ENCODE measurements around the gene STARD4.

The STARD4 gene

DNA sequence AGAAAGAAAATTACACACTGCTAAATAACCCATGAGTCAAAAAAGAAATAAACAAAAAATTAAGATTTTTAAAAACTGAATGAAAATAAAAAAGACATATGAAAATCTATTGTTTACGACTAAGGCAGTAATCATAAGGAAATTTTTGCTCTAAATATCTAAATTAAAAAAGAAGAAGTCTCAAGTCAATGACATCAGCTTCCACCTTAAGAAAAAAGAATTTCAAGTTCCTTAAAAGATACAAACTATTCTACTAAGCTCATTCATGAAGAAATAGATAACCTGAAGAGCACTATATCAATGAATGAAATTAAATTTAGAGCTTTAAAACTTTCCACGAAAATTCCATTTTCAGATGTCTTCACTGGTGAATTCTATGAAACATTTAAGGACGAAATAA is 15.7 kb upstream of the STARD4 start:
- Histone ChIP-seq H3K27ac (ENCODE audit: low read depth, low read length, severe bottlenecking) (no peak overlapping the region), H3K4me3 (ENCODE audit: extremely low read depth, insufficient read depth, low read length, poor library complexity, severe bottlenecking) (no peak overlapping the region), H3K4me1 (ENCODE audit: control insufficient read depth, insufficient read depth, low read length, poor library complexity, severe bottlenecking) (peaks cover 9% of the 10 kb centered on the region), H3K36me3 (ENCODE audit: control insufficient read depth, insufficient read depth, low read length) (no peaks in the 10 kb centered on the region), H3K9me3 (ENCODE audit: control insufficient read depth, low read length) (no peaks in the 10 kb centered on the region)
- 100% methylated on average over 2 of the region's 3 CpGs; no CpG with 5 or more reads in 1 of the 2 experiments for WGBS, 2 experiments (ENCODE audit: insufficient coverage in 2 of 2)

DNA sequence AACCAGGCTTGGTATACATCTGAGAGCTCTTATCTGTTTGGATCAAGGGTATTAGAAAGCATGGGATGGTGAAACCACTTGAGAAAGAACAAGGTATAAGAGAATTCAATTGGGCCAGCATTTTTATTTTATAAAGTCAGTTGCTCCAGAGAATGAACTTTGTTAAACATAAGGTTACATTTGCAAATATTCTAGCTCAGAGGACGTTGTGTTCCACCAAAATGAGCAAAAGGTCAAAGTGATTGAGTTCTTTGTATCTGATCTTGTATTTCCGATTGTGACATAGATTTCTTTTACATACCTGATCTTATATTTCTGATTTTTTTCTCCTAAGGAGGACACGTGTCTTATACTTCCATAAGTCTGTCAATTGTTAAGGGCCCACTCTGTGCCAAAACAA is 8.6 kb upstream of the STARD4 start:
- H3K4me3 ChIP-seq (ENCODE audit: extremely low read depth, insufficient read depth, low read length, poor library complexity, severe bottlenecking), result no peak overlapping the region
- 85% methylated on average over 3 of the region's 3 CpGs; no CpG with 5 or more reads in 1 of the 2 experiments for WGBS, 2 experiments (ENCODE audit: insufficient coverage in 2 of 2)
- no peaks in the 10 kb centered on the region for H3K9me3 ChIP-seq (ENCODE audit: control insufficient read depth, low read length)

DNA sequence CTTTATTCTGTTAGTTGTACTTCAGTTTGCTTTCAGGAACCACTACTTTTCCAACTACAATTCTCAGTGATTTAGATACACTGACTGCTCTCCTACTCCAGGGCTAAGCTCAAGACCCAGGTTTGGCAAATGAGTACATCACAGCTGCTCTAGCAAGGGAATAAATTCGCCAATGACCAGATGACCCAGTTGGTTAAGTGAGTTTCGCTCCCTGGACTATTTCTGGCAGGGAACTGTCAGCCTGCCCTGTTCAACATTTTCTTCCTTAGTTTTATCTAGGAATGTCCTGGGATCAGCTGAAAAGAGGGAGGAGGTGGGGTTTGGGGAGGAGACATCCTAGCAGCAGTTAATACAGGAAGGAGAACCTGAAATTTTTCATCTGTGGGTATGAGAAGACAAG is 6.4 kb upstream of the STARD4 start:
- Histone ChIP-seq H3K9me3 (ENCODE audit: control insufficient read depth, low read length) (no peaks in the 10 kb centered on the region), H3K4me3 (ENCODE audit: extremely low read depth, insufficient read depth, low read length, poor library complexity, severe bottlenecking) (no peak overlapping the region), H3K36me3 (ENCODE audit: control insufficient read depth, insufficient read depth, low read length) (no peaks in the 10 kb centered on the region), H3K27ac (ENCODE audit: low read depth, low read length, severe bottlenecking) (no peak overlapping the region), H3K4me1 (ENCODE audit: control insufficient read depth, insufficient read depth, low read length, poor library complexity, severe bottlenecking) (peaks cover 6% of the 10 kb centered on the region)
- 69 to 100% methylated on average over 2 of the region's 2 CpGs for WGBS, 2 experiments (ENCODE audit: insufficient coverage in 2 of 2)

More for the DNA sequence above, 8.6 kb upstream of the STARD4 start:
- Histone ChIP-seq H3K4me1 (ENCODE audit: control insufficient read depth, insufficient read depth, low read length, poor library complexity, severe bottlenecking) (no peaks in the 10 kb centered on the region), H3K27ac (ENCODE audit: low read depth, low read length, severe bottlenecking) (no peak overlapping the region), H3K36me3 (ENCODE audit: control insufficient read depth, insufficient read depth, low read length) (no peaks in the 10 kb centered on the region)

DNA sequence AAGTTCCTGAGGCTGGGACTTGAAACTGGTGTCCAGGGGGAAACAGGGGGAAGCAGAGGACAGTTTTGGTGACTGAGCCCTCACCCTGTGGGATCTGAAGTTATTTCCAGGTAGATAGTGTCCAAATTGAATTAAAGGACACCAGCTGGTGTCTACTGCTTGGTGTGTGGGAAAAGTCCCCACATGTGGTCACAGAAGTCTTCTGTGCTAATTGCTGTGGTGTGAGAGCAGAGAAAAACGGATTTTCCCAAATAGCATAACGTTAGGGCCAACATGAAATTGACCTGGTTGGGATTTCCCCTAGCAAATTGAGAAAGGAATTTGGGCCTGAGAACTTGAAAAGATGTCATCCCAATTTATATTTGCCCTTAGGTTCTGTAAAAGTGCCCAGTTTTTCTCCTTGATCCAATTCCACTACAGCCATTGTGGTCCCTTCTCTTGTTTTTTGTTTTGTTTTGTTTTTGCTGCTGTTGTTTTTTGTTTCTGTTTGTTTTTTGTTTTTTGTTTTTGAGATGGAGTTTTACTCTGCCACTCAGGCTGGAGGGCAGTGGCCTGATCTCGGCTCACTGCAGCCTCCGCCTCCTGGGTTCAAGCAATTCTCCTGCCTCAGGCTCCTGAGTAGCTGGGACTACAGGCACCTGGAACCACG is 5.6 kb upstream of the STARD4 start:
- Histone ChIP-seq H3K36me3 (ENCODE audit: control insufficient read depth, insufficient read depth, low read length) (no peaks in the 10 kb centered on the region), H3K9me3 (ENCODE audit: control insufficient read depth, low read length) (no peaks in the 10 kb centered on the region), H3K4me3 (ENCODE audit: extremely low read depth, insufficient read depth, low read length, poor library complexity, severe bottlenecking) (no peak overlapping the region), H3K27ac (ENCODE audit: low read depth, low read length, severe bottlenecking) (no peak overlapping the region), H3K4me1 (ENCODE audit: control insufficient read depth, insufficient read depth, low read length, poor library complexity, severe bottlenecking) (peaks cover 9% of the 10 kb centered on the region)
- WGBS, 2 experiments (ENCODE audit: insufficient coverage in 2 of 2), result 84 to 86% methylated on average over 2 to 5 of the region's 5 CpGs

DNA sequence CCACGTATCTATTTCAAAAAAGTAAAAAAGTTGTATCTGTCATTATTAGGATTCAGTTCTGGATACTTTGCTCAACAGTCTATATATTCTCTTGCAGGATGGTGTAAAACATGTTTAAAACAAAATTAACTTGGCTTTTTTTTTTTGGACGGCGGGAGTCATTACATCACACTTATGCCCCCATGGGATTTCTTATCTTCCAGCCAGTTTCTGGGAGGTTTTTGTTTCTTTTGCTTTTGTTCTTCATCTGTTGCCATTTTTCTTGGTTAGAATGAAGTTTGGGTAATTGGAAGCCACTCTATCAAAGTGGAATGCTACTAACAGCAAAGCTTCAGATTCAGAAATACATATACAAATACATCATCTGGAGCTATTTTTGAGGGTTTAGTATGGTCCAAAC is 1.8 kb upstream of the STARD4 start:
- peaks cover 9% of the 10 kb centered on the region for H3K4me1 ChIP-seq (ENCODE audit: control insufficient read depth, insufficient read depth, low read length, poor library complexity, severe bottlenecking)
- no CpG with 5 or more reads among the region's 3 CpGs for WGBS, 2 experiments (ENCODE audit: insufficient coverage in 2 of 2)
- H3K4me3 ChIP-seq (ENCODE audit: extremely low read depth, insufficient read depth, low read length, poor library complexity, severe bottlenecking), result no peak overlapping the region
- H3K9me3 ChIP-seq (ENCODE audit: control insufficient read depth, low read length), result no peaks in the 10 kb centered on the region
- no peaks in the 10 kb centered on the region for H3K36me3 ChIP-seq (ENCODE audit: control insufficient read depth, insufficient read depth, low read length)
- no peak overlapping the region for H3K27ac ChIP-seq (ENCODE audit: low read depth, low read length, severe bottlenecking)

DNA sequence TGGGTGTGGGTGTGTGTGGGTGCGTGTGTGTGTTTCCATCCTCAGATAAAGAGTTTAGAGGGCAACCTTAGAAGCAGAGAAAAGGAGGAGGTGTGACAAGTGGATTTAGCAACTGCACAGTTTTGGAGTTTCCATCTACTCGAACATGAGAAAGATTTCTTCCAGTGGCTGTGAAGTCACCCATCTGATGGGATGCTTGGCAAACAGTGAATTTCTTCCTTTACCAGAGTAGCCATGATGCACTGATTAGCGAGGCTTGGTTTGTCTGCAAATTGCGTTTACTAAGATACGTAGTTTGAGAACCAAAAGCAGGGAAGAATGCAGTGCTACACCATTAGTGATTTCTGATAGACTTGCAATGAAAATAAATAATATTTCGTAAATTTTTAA is 791 bp upstream of the STARD4 start:
- H3K9me3 ChIP-seq (ENCODE audit: control insufficient read depth, low read length), result no peaks in the 10 kb centered on the region
- 37 to 53% methylated on average over 3 to 5 of the region's 6 CpGs for WGBS, 2 experiments (ENCODE audit: insufficient coverage in 2 of 2)
- peak overlapping the region; percentile 93 for H3K27ac ChIP-seq (ENCODE audit: low read depth, low read length, severe bottlenecking)
- H3K4me3 ChIP-seq (ENCODE audit: extremely low read depth, insufficient read depth, low read length, poor library complexity, severe bottlenecking), result peak overlapping the region; percentile 85
- peaks cover 5% of the 10 kb centered on the region for H3K36me3 ChIP-seq (ENCODE audit: control insufficient read depth, insufficient read depth, low read length)
- peaks cover 9% of the 10 kb centered on the region for H3K4me1 ChIP-seq (ENCODE audit: control insufficient read depth, insufficient read depth, low read length, poor library complexity, severe bottlenecking)

DNA sequence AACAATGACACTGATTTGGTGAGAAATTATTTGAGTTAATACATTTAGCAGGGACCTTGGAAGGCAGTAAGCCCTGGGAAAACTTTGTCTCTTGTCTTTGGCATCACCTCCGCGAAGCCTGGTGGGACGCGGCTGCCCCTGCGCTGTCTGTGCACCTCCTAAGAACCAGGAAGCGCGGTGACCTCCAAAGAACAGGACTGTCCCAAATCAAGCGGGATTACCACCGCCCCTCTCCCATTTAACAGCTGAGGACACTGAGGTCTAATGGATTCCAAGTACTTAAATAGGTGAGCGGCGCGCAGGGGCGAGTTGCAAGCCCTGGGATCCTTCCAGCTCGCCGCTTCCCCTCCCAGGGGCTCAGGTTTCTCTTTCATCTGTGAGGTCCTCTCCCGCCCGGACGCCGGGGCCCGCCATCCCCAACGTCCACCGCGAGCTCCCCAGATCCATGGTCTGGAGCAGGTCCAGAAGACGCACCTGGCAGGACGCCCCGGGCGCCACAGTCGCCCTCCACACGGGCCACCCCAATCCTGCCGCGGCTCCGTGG is 432 bp downstream of the STARD4 start:
- peak overlapping the region; percentile 85 for H3K4me3 ChIP-seq (ENCODE audit: extremely low read depth, insufficient read depth, low read length, poor library complexity, severe bottlenecking)
- peak overlapping the region; percentile 69 for H3K27ac ChIP-seq (ENCODE audit: low read depth, low read length, severe bottlenecking)
- 0 to 1% methylated on average over 17 to 29 of the region's 32 CpGs for WGBS, 2 experiments (ENCODE audit: insufficient coverage in 2 of 2)
- H3K36me3 ChIP-seq (ENCODE audit: control insufficient read depth, insufficient read depth, low read length), result peaks cover 13% of the 10 kb centered on the region
- no peaks in the 10 kb centered on the region for H3K9me3 ChIP-seq (ENCODE audit: control insufficient read depth, low read length)
- H3K4me1 ChIP-seq (ENCODE audit: control insufficient read depth, insufficient read depth, low read length, poor library complexity, severe bottlenecking), result peaks cover 9% of the 10 kb centered on the region

DNA sequence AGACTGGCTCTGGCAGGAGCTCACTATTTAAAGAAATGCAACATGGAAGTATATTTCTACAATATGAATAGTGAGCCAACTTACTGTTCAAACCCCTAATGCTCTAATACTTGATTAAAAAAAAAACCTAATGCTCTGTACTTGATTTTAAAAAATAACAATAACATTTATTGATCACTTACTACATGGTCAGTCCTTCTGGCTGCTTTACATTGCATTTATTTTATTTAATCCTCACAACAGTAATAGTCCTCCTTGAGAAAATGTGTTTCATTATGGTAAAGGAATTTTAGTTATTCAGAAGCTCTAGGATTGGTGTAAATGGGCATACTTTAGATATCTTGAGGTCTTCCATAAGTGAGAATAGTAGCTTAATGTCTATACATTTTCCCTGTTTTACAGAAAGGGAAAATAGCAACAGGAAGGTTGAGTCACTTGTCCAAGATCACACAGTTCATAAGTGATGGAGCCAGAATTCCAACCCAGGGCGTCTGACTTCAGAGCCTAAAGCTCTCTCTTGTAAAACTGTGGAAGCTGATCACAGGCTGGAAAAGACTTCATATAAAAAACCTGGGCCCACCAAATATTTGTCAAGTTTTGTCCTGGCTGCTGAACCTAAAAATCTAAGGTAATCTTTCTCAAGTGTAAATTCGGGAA is 1.0 kb downstream of the STARD4 start:
- Histone ChIP-seq H3K9me3 (ENCODE audit: control insufficient read depth, low read length) (no peaks in the 10 kb centered on the region), H3K4me1 (ENCODE audit: control insufficient read depth, insufficient read depth, low read length, poor library complexity, severe bottlenecking) (peaks cover 9% of the 10 kb centered on the region), H3K36me3 (ENCODE audit: control insufficient read depth, insufficient read depth, low read length) (peaks cover 13% of the 10 kb centered on the region), H3K4me3 (ENCODE audit: extremely low read depth, insufficient read depth, low read length, poor library complexity, severe bottlenecking) (peak overlapping the region; percentile 85), H3K27ac (ENCODE audit: low read depth, low read length, severe bottlenecking) (peak overlapping the region; percentile 69)
- WGBS, 2 experiments (ENCODE audit: insufficient coverage in 2 of 2), result 0% methylated on average over 2 of the region's 2 CpGs

DNA sequence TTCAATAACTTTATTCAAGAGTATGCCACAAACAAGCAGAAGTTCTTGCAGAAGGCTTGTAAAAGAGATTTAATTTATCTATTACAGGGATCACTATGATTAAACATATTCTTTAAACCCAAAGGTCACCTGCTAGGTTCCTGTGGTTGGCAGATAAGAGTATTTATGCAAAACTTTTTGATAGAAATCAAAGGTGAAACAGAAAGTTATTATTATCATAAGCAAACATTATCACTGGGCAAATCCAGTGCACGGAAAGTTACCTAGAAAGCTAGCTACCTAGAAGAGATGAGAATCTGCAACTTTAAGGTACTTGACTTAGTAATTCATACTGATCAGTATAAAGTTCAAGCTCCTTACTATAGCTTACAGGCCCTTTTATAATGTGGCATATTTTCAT is 3.2 kb downstream of the STARD4 start:
- peak overlapping the region; percentile 85 for H3K4me3 ChIP-seq (ENCODE audit: extremely low read depth, insufficient read depth, low read length, poor library complexity, severe bottlenecking)

DNA sequence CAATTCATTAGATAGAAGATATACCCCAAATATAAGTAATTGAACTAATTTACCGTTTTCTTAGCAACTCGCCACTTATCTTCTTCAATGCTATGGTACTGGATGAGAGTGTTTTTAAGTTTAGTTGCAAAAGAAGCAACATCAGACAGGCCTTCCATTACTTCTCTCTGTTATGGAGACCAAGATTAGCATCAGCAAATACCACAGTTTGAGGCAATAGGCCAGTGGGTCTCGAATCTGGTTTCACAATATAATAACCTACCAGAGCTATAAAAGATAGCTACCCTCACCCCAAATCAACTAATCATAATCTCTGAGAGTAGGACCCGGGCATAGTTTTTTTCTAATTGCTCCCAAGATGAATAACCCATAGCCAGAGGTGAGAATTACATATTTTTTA is 5.1 kb downstream of the STARD4 start:
- H3K9me3 ChIP-seq (ENCODE audit: control insufficient read depth, low read length), result no peaks in the 10 kb centered on the region
- no peak overlapping the region for H3K27ac ChIP-seq (ENCODE audit: low read depth, low read length, severe bottlenecking)
- no peak overlapping the region for H3K4me3 ChIP-seq (ENCODE audit: extremely low read depth, insufficient read depth, low read length, poor library complexity, severe bottlenecking)
- no peaks in the 10 kb centered on the region for H3K4me1 ChIP-seq (ENCODE audit: control insufficient read depth, insufficient read depth, low read length, poor library complexity, severe bottlenecking)
- WGBS, 2 experiments (ENCODE audit: insufficient coverage in 2 of 2), result 86 to 100% methylated on average over 1 of the region's 4 CpGs
- peaks cover 35% of the 10 kb centered on the region for H3K36me3 ChIP-seq (ENCODE audit: control insufficient read depth, insufficient read depth, low read length)

More for the DNA sequence above, 3.2 kb downstream of the STARD4 start:
- H3K27ac ChIP-seq (ENCODE audit: low read depth, low read length, severe bottlenecking), result no peak overlapping the region
- H3K4me1 ChIP-seq (ENCODE audit: control insufficient read depth, insufficient read depth, low read length, poor library complexity, severe bottlenecking), result peaks cover 5% of the 10 kb centered on the region
- WGBS, 2 experiments (ENCODE audit: insufficient coverage in 2 of 2), result no CpG with 5 or more reads among the region's 1 CpG
- peaks cover 29% of the 10 kb centered on the region for H3K36me3 ChIP-seq (ENCODE audit: control insufficient read depth, insufficient read depth, low read length)
- no peaks in the 10 kb centered on the region for H3K9me3 ChIP-seq (ENCODE audit: control insufficient read depth, low read length)

DNA sequence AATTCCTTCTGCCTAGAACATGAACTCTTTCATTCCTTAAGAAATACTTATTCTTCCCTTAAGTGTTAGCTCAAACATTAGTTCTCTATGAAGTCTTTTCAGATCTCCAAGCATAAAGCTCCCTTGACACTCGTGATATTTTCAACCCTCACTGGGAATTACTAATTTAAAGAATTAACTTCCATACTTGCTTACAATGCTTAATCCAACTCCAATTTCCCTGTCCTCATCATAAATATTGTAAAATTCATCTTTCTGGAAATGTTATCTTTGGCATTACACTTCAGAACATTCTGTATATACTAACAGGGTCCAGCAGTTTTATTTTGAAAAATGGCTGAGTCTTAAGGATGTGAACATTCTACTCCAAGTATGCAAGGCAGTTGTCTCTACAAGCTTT is 7.2 kb downstream of the STARD4 start:
- no peak overlapping the region for H3K27ac ChIP-seq (ENCODE audit: low read depth, low read length, severe bottlenecking)
- no peak overlapping the region for H3K4me3 ChIP-seq (ENCODE audit: extremely low read depth, insufficient read depth, low read length, poor library complexity, severe bottlenecking)
- 89 to 100% methylated on average over 1 of the region's 1 CpG for WGBS, 2 experiments (ENCODE audit: insufficient coverage in 2 of 2)
- H3K9me3 ChIP-seq (ENCODE audit: control insufficient read depth, low read length), result no peaks in the 10 kb centered on the region
- no peaks in the 10 kb centered on the region for H3K4me1 ChIP-seq (ENCODE audit: control insufficient read depth, insufficient read depth, low read length, poor library complexity, severe bottlenecking)
- H3K36me3 ChIP-seq (ENCODE audit: control insufficient read depth, insufficient read depth, low read length), result peaks cover 52% of the 10 kb centered on the region
